ENCODE results near the gene TEX53.

TEX53 gene

DNA sequence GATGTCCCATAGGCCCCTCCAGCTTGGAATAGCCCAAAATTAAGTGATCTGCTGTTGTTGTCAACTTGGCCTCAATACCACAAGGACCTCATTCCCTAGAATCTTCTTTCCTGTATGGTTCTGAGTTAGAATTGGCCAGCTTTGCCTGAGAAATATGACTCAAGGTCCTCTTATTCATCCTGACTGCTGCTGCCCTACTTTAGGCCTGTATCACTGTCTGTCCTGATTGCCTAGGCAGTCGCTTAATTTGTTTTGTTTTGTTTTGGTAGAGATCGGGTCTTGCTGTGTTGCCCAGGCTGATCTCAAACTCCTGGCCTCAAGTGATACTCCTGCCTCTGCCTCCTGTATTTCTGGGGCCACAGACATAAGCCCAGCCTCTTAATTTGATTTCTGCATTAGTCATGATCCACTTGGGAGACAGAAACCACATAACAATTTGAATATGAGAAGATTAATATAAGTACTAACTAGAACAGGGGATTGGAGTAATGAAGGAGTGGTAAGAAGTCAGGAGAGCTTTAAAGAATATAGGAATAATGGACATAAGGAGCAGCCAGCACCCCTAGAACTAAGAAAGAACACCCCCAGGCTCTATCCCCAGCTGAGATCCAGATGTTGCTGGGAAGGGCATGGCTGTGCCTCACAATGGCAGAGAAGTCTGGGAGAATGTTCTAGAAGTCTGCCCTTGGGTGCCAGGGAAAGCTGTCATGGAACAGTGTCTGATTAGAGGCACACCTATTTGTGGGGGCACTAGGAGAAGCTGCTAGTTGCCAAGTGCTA lies 4.6 kb downstream of the TEX53 start:
- no peak overlapping the region for H3K4me3 ChIP-seq (IDR thresholded peaks at IDR 0.05; ENCODE audit: insufficient read depth, low read depth, low read length)
- peak overlapping the region; percentile 21; the same call in 1 of the 2 replicates for H2AFZ ChIP-seq (ENCODE audit: low read depth)
- H3K4me2 ChIP-seq = peak overlapping the region; percentile 23
- H3K79me2 ChIP-seq (ENCODE audit: insufficient read depth, low read depth) = no peaks in the 10 kb centered on the region
- H3K36me3 ChIP-seq (ENCODE audit: insufficient read depth) = no peaks in the 10 kb centered on the region
- no peaks in the 10 kb centered on the region for H3K27me3 ChIP-seq (ENCODE audit: insufficient read depth, low read depth)
- no peaks in the 10 kb centered on the region for H4K20me1 ChIP-seq (ENCODE audit: insufficient read depth)
- H3K27ac ChIP-seq = no peak overlapping the region
- no peak overlapping the region for H3K9ac ChIP-seq
- TF ChIP-seq, protein P1, sequence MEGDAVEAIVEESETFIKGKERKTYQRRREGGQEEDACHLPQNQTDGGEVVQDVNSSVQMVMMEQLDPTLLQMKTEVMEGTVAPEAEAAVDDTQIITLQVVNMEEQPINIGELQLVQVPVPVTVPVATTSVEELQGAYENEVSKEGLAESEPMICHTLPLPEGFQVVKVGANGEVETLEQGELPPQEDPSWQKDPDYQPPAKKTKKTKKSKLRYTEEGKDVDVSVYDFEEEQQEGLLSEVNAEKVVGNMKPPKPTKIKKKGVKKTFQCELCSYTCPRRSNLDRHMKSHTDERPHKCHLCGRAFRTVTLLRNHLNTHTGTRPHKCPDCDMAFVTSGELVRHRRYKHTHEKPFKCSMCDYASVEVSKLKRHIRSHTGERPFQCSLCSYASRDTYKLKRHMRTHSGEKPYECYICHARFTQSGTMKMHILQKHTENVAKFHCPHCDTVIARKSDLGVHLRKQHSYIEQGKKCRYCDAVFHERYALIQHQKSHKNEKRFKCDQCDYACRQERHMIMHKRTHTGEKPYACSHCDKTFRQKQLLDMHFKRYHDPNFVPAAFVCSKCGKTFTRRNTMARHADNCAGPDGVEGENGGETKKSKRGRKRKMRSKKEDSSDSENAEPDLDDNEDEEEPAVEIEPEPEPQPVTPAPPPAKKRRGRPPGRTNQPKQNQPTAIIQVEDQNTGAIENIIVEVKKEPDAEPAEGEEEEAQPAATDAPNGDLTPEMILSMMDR (conservative IDR thresholded peaks at IDR 0.05; ENCODE audit: low read depth, low read length) = no peak
- H3K4me1 ChIP-seq (ENCODE audit: low read depth, poor library complexity, severe bottlenecking) = peaks cover 15% of the 10 kb centered on the region

DNA sequence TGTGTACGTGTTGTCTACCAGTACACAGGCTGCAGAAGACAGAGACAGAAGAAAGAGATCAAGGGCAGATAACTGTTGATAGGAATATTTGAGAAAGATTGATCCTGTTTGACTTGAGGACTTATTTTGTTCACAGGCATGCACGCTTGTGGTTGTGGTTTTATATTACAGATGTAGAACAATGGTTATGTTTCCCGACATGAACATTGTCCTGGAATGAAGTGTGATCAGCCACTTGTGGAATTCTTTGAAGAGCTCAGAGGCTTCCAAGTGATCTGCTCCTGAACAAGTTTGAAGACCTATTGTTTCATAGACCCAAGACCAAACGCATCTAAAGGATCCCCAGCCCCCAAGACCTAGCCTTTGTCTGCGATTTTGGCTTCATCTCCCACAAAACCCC lies 13.7 kb downstream of the TEX53 start:
- Histone ChIP-seq H3K36me3 (ENCODE audit: insufficient read depth) (peaks cover 8% of the 10 kb centered on the region; the same call in 1 of the 2 replicates), H3K4me3 (IDR thresholded peaks at IDR 0.05; ENCODE audit: insufficient read depth, low read depth, low read length) (no peak overlapping the region), H3K27me3 (ENCODE audit: insufficient read depth, low read depth) (no peaks in the 10 kb centered on the region), H2AFZ (ENCODE audit: low read depth) (no peak overlapping the region), H3K79me2 (ENCODE audit: insufficient read depth, low read depth) (no peaks in the 10 kb centered on the region), H3K9ac (no peak overlapping the region), H3K4me2 (no peak overlapping the region), H3K4me1 (ENCODE audit: low read depth, poor library complexity, severe bottlenecking) (no peaks in the 10 kb centered on the region), H4K20me1 (ENCODE audit: insufficient read depth) (no peaks in the 10 kb centered on the region; the same call in 1 of the 2 replicates), H3K27ac (no peak overlapping the region)
- TF ChIP-seq, protein P1 (conservative IDR thresholded peaks at IDR 0.05; ENCODE audit: low read depth, low read length) = no peak

DNA sequence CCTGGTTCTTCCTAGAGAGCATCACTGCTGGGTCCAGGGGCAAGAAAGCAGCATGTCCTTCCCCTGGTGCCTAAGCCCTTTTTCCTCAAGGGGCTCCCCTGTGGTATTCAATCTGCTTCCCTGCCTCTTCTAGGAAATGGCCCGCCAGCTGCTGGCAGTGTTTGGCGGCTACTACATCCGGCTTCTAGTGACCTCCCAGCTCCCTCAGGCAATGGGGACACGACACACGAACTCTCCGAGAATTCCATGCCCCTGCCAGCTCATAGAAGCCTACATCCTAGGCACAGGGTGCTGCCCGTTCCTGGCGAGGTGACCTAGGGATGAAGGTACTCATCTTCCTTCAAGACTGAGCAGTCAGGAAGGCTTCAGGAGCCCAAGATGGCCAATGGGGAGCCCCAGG lies 14.6 kb downstream of the TEX53 start:
- H2AFZ ChIP-seq (ENCODE audit: low read depth) = no peak overlapping the region
- H3K4me1 ChIP-seq (ENCODE audit: low read depth, poor library complexity, severe bottlenecking) = no peaks in the 10 kb centered on the region
- H3K4me3 ChIP-seq (IDR thresholded peaks at IDR 0.05; ENCODE audit: insufficient read depth, low read depth, low read length) = no peak overlapping the region
- H3K9ac ChIP-seq = no peak overlapping the region
- no peak overlapping the region for H3K4me2 ChIP-seq
- H4K20me1 ChIP-seq (ENCODE audit: insufficient read depth) = no peaks in the 10 kb centered on the region; the same call in 1 of the 2 replicates
- H3K36me3 ChIP-seq (ENCODE audit: insufficient read depth) = peaks cover 8% of the 10 kb centered on the region; the same call in 1 of the 2 replicates
- TF ChIP-seq, protein P1 (conservative IDR thresholded peaks at IDR 0.05; ENCODE audit: low read depth, low read length) = no peak
- H3K27ac ChIP-seq = no peak overlapping the region
- H3K27me3 ChIP-seq (ENCODE audit: insufficient read depth, low read depth) = no peaks in the 10 kb centered on the region
- no peaks in the 10 kb centered on the region for H3K79me2 ChIP-seq (ENCODE audit: insufficient read depth, low read depth)

DNA sequence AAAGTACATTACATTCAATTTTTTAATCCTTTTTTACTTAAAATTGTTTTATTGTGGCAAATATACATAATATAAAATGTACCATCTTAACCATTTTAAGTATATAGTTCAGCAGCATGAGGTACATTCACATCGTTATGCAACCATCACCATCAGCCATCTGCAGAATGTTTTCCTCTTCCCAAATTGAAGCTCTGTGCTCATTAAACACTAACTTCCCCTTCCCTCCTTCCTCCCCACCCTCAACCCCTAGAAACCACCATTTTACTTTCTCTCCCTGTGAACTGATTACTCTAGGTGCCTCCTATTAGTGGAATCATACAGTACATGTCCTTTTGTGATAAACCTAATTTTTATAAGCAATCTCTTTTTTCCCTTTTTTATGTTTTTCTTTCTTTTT lies 15.6 kb downstream of the TEX53 start:
- peaks cover 8% of the 10 kb centered on the region; the same call in 1 of the 2 replicates for H3K36me3 ChIP-seq (ENCODE audit: insufficient read depth)
- no peak overlapping the region for H3K9ac ChIP-seq
- H2AFZ ChIP-seq (ENCODE audit: low read depth) = no peak overlapping the region
- H4K20me1 ChIP-seq (ENCODE audit: insufficient read depth) = no peaks in the 10 kb centered on the region; the same call in 1 of the 2 replicates
- H3K27ac ChIP-seq = no peak overlapping the region
- TF ChIP-seq, protein P1 (conservative IDR thresholded peaks at IDR 0.05; ENCODE audit: low read depth, low read length) = no peak
- H3K4me1 ChIP-seq (ENCODE audit: low read depth, poor library complexity, severe bottlenecking) = no peaks in the 10 kb centered on the region
- H3K79me2 ChIP-seq (ENCODE audit: insufficient read depth, low read depth) = no peaks in the 10 kb centered on the region
- H3K4me3 ChIP-seq (IDR thresholded peaks at IDR 0.05; ENCODE audit: insufficient read depth, low read depth, low read length) = no peak overlapping the region
- no peaks in the 10 kb centered on the region for H3K27me3 ChIP-seq (ENCODE audit: insufficient read depth, low read depth)
- H3K4me2 ChIP-seq = no peak overlapping the region
